ENCODE data around the gene SLC35F2.
A peak's percentile ranks its signal among the peaks of the same experiment; 100 is the strongest.
"Not testable (repeated sequence)": the region's sequence is repeated elsewhere in the genome, so short reads cannot be mapped to it uniquely, and the experiment has no call there.

Gene SLC35F2

GRCh38 chr11:107858217-107859070, at the start of gene SLC35F2:
Gene SLC35F2, minus strand, starts transcription at chr11:107858787. Its CDS starts 20 bp downstream, at chr11:107858767.
- TF ChIP-seq, protein P1, sequence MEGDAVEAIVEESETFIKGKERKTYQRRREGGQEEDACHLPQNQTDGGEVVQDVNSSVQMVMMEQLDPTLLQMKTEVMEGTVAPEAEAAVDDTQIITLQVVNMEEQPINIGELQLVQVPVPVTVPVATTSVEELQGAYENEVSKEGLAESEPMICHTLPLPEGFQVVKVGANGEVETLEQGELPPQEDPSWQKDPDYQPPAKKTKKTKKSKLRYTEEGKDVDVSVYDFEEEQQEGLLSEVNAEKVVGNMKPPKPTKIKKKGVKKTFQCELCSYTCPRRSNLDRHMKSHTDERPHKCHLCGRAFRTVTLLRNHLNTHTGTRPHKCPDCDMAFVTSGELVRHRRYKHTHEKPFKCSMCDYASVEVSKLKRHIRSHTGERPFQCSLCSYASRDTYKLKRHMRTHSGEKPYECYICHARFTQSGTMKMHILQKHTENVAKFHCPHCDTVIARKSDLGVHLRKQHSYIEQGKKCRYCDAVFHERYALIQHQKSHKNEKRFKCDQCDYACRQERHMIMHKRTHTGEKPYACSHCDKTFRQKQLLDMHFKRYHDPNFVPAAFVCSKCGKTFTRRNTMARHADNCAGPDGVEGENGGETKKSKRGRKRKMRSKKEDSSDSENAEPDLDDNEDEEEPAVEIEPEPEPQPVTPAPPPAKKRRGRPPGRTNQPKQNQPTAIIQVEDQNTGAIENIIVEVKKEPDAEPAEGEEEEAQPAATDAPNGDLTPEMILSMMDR (IDR thresholded peaks at IDR 0.05; ENCODE audit: low read length, missing control alignments), result no peak
- H3K4me3 ChIP-seq (replicated peaks; ENCODE audit: low read depth, low read length), result peak within 1 kb of the TSS; percentile 72
- DNase-seq (ENCODE audit: low read depth), result peak; percentile 61

GRCh38 chr11:107908211-107908610, 49.6 kb upstream of the SLC35F2 start:
- TF ChIP-seq, protein P1 (IDR thresholded peaks at IDR 0.05; ENCODE audit: low read length, missing control alignments), result no peak
- H3K4me3 ChIP-seq (replicated peaks; ENCODE audit: low read depth, low read length), result no peak overlapping the region
- no peak for DNase-seq (ENCODE audit: low read depth)

DNA sequence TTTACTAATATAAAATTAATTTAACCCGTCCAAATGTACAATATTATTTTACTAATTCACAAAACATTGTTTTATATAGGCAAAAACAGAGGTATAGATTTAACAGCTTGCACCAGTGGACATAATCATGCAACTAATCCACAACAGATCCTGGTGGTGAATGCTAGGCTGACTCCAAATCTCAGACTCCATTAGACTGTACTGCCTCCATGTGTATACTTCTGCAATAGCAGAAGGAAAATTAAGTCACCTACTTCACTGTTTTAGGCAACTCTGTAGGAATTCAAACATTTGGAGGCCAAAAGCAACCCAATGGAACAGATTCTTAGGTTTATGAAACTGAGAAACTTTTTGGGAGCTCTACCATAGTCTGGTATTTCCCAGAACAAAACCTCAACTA, 39.7 kb upstream of the SLC35F2 start:
- DNase-seq (ENCODE audit: low read depth), result peak; percentile 72
- TF ChIP-seq, protein P1 (IDR thresholded peaks at IDR 0.05; ENCODE audit: low read length, missing control alignments), result peak; percentile 73
- H3K4me3 ChIP-seq (replicated peaks; ENCODE audit: low read depth, low read length), result no peak overlapping the region

- TF ChIP-seq, protein P1 (IDR thresholded peaks at IDR 0.05; ENCODE audit: low read length, missing control alignments), result no peak
- no peak for DNase-seq (ENCODE audit: low read depth)
- no peak overlapping the region for H3K4me3 ChIP-seq (replicated peaks; ENCODE audit: low read depth, low read length)
These were observed 23.7 kb upstream of the SLC35F2 start for GRCh38 chr11:107882095-107882820.

DNA sequence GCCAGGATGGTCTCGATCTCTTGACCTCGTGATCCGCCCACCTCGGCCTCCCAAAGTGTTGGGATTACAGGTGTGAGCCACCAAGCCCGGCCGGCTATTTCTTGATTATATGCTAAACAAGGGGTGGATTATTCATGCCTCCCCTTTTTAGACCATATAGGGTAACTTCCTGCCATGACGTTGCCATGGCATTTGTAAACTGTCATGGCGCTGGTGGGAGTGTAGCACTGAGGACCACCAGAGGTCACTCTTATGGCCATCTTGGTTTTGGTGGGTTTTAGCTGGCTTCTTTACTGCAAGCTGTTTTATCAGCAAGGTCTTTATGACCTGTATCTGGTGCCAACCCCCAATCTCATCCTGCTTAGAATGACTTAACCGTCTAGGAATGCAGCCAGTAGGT, 22.9 kb upstream of the SLC35F2 start:
- DNase-seq (ENCODE audit: low read depth); H3K4me3 ChIP-seq (replicated peaks; ENCODE audit: low read depth, low read length): not testable (repeated sequence)

DNA sequence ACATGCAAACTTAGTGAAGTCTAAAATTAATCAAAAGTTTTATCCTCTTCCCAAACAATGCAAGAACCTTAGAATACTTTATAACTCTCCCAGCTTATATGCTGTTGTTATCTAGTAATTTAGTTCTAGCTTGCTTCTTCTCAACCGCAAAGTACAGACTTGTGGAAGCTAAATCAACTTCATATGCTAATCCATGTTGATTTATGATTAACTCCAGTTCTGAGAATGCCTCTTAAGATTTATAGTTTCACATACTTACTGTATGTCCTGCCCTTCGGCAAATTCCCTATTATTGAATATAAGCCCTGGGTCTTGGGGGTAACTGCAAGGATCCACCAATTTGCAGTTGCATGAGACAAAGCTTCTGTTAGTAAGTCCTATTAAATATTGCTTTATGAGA, 17.6 kb upstream of the SLC35F2 start:
- H3K4me3 ChIP-seq (replicated peaks; ENCODE audit: low read depth, low read length), result no peak overlapping the region
- no peak for DNase-seq (ENCODE audit: low read depth)
- TF ChIP-seq, protein P1 (IDR thresholded peaks at IDR 0.05; ENCODE audit: low read length, missing control alignments), result no peak

DNA sequence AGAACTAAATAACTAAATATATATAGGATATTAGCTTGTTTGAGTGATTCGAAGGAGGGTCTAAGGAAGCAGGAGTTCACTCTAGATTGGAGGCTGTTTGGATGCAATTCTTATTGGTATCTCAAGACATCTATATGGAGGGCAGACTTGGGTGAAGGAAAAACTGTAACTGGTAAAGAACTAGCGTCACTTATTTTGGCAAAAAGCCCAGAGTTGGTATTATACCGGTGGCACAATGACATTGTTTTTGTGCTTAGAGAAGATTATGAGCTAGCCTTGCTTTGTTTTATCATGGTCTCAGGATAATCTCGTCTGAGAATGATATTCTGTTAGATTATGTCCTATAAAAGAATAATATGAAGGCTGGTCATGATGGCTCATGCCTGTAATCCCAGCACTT, 6.0 kb upstream of the SLC35F2 start:
- no peak for DNase-seq (ENCODE audit: low read depth)
- TF ChIP-seq, protein P1 (IDR thresholded peaks at IDR 0.05; ENCODE audit: low read length, missing control alignments), result no peak
- no peak overlapping the region for H3K4me3 ChIP-seq (replicated peaks; ENCODE audit: low read depth, low read length)

All from fibroblast of pulmonary artery (primary cell).